ENCODE data around the gene PEX11G.

PEX11G gene

GRCh38 chr19:7494416-7495098 is 5.7 kb upstream of the PEX11G start:
- peak; percentile 65 for DNase-seq (ENCODE audit: low spot score)

DNA sequence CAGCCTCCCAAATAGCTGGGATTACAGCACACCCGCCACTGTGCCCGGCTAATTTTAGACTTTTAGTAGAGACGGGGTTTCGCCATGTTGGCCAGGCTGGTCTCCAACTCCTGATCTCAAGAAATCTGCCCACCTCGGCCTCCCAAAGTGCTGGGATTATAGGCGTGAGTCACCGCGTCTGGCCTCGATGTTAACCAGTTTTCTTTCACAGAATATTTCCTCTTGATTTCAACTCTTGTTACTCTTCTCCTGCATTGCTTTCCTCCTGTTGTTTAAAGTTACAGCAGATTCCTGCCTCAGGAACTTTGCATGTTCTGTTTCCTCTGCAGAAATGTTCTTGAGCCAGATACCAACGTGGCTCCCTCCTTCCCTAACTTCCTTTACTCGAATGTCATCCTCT is 3.7 kb upstream of the PEX11G start:
- no peak for DNase-seq (ENCODE audit: low spot score)

GRCh38 chr19:7492142-7492541 is 3.3 kb upstream of the PEX11G start:
- no peak for DNase-seq (ENCODE audit: low spot score)

DNA sequence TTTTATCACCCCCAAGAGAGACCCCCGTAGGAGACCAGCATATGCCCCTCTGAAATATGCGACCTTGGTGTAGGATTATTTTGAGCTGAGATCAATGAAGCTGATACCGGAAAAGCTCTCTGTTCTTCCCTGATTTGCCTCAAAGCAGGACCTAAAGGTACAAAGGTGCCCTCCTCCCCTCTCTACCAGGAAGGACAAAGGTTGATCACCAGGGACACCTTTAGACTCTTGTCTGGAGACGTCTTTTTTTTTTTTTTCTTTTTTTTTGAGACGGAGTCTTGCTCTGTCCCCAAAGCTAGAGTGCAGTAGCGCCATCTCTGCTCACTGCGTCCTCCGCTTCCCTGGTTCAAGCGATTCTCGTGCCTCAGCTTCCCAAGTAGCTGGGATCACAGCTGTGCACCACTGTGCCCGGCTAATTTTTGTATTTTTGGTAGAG is 792 bp upstream of the PEX11G start:
- no peak for DNase-seq (ENCODE audit: low spot score)

DNA sequence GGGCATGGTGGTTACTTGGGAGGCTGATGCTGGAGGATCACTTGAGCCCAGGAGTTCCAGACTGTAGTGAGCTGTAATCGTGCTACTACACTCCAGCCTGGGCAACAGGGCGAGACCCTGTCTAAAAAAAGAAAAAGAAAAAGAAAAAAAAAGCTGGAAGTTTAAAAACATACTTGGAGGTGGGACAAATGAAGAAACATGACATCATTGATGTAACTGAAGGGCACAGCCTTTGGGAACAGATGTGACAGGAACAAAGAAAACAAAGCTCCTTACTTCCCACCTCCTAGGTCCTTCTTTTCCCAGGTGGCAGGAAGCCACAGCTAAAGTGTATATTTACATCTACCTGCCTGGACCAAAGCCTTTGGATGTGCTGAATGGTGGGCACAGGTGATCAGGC is 1.9 kb downstream of the PEX11G start:
- no peak for DNase-seq (ENCODE audit: low spot score)

DNA sequence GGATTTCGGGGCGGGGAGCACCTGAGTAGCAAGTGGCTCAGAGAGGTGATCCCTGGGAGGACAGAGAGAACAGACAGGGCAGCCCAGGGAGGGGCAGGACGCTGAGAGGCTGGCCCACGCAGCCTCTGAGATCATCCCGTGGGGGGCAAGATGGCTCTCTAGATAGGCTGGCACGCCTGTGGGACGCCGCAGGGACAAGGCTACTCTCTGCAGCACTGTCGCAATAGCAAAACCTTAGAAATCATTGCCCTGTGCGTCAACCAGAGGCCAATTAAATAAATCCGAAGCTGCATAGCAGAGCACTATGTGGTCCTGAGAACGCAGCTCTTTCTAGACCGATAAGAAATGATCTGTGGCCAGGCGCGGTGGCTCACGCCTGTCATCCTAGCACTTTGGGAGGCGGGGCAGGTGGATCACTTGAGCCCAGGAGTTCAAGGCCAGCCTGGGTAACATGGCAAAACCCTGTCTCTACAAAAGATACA is 5.1 kb downstream of the PEX11G start:
- no peak for DNase-seq (ENCODE audit: low spot score)

- no peak for DNase-seq (ENCODE audit: low spot score)
These were observed 6.0 kb downstream of the PEX11G start for GRCh38 chr19:7482584-7483439.

- no peak for DNase-seq (ENCODE audit: low spot score)
These were observed 7.9 kb downstream of the PEX11G start for GRCh38 chr19:7480970-7481255.

GRCh38 chr19:7480222-7480969 is 8.4 kb downstream of the PEX11G start:
- no peak for DNase-seq (ENCODE audit: low spot score)

DNA sequence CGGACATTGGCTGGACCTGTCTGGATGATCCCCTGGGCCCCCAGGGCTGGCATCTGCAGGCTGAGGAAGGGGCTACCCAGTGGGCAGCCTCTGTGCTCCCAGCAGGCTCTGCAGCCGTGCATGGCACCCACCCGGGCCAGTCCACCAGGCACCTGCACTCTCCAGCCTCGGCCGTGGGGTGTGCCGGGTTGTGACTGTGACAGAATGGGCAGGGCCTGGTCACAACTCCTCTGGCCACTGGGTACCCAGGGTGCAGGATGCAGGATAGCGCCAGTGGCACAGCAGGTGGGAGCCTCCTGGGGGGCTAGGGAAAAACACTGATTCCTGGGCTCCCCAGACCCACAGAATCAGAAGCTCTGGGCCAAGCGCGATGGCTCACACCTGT is 10.0 kb downstream of the PEX11G start:
- DNase-seq (ENCODE audit: low spot score) = no peak

DNA sequence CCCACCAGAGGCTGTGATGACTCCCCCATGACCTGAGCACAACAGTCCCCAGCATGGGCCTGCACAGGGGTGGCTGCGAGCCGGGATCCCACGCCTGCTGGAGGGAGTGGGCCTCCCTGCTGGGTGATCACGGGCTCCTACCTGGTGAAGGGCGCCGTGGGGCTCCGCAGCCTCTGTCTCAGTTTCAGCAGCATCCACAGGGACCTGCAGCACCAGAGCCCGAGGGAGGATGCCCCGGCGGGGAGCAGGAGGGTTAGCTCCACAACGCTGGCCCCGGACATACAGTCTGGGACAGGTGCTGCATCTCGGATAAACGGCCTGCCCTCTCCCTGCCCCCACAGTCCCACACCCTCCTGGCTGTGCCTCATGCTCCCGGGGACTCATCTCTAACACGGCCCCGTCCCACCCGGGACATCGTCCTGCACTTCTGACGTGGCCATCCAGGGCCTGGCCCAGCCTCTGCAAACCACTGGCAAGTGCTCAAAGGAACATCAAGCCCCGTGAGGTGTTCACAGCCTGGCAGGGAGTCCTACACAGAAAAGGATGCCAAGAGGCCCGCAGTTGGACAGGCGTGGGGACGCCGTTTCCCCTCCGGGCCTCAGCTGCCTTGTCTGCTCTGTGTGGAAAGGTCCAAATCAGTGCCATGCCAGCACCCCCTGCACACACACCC is 10.5 kb downstream of the PEX11G start:
- DNase-seq (ENCODE audit: low spot score) = no peak

GRCh38 chr19:7477758-7478157 is 11.1 kb downstream of the PEX11G start:
- DNase-seq (ENCODE audit: low spot score) = no peak

DNA sequence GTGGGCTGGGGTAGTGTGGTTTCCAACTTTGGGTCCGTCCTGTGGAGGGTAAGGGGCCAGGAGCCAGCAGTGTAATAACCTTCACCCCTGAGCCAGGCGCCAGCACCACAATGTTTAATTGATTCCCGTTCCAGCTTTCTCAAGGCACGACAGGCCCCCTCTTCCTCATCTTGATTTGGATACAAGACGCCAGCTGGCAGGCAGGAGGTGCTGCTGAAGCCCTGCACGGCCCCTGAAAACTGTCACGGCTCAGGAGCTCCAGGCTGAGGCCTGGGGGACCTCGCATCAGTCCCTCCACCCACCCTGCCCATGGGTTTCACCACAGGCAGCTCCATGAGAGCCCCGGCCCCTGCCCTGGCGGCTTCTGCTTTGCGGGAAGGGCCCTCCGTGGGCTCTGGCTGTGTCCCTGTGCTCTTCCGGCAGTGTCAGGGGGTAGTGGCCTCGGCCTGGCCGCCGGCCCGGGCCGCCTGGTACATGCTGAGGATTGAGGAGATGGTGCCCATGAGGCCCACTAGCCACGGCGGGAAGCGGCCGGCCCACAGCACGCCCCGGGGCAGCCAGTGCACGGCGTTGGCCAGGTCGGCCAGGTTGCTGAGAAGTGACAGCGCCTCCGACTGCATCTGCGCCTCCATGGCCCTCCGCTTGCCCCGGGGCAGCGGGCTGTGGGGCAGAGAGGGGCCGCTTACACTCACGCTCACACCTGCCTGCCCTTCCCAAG is 11.9 kb downstream of the PEX11G start:
- no peak for DNase-seq (ENCODE audit: low spot score)

DNA sequence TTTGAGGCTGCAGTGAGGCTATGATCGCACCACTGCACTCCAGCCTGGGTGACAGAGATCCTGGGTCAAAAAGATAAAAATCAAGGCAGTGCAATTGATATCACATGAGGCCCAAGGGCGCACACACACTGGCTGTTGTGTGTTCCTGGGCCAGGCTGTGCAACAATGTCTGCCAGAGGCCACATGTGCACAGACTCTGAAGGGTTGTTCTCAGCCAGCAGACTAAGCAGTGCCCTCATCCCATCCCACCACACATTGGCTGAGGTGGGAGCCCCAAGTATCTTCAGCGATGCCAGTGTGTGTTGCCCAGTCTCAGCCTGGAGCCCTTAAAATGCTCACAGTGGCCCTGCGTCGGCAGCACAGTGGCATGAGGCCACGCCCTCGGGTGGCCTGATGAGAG is 12.6 kb downstream of the PEX11G start:
- no peak for DNase-seq (ENCODE audit: low spot score)

DNA sequence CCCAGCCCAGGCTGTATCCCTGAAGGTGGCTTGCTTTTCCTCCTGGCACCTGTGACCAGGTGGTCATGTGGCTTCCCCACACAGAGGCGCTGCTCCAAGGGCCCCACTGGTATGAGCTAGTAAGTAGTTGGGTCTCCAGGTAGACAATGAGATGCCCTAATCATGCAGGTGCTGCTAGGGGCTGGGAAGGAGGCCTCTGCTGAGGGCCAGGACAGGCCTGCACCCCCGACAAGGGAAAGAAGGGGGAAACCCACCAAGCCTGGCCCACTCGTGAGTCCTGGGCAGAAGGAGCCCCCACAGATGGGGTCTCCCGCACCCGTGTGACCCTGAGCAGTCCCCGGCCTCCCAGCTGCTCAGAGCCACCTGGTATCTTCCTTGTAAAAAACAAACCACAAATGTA is 13.2 kb downstream of the PEX11G start:
- no peak for DNase-seq (ENCODE audit: low spot score)

GRCh38 chr19:7471696-7472615 is 16.9 kb downstream of the PEX11G start:
- no peak for DNase-seq (ENCODE audit: low spot score)

DNA sequence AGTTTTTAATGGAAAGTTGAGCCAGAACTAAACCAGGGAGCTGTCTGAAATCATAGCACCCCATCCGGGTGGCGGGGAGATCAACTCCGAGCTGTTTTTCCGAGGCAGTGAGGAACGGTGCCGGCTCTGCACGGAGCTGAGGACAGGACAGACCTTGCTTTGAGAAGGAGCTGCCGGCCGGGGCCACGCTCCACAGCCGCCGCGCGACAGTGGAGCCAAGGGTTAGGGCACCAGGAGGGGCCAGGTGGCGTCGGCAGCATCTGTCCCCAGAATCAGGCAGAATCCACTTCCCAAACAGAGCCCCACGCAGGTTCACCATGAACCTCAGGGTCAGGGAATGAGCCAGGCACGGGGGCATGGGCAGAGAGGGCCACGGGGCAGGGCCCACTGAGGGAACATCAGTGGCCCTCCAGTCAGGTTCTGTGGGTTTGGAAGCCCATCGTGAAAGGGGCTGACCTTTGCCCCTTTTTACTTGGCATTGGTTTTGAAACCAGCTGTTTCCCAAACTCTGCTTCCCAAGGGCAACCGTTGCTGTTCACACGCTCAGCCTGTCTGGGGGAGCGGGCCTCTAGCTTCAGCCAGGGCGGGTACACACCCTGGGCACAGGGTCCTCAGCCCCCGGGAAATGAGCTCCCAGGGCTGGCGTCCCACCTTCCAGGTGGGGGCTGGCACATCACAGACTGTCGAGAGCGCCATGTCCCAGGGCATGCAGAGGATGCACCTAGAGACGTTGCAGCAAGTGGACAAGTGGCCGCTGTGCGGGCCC is 18.1 kb downstream of the PEX11G start:
- no peak for DNase-seq (ENCODE audit: low spot score)

GRCh38 chr19:7469669-7470285 is 19.1 kb downstream of the PEX11G start:
- no peak for DNase-seq (ENCODE audit: low spot score)

- DNase-seq (ENCODE audit: low spot score) = no peak
These were observed 20.0 kb downstream of the PEX11G start for GRCh38 chr19:7468840-7469239.
